Sigmoid colon (tissue), 7 donors: Measurements from ENCODE around the gene CREB3L4. TPM values are rescaled to one million over a fixed set of nuclear protein-coding genes. Genes with fewer than 3 reads are reported as not detected.

ENCODE experiments used
- DNase-seq: peaks from one replicate; pipeline ENCODE4 v3.0.0-alpha.2; 2019
- H3K27ac ChIP-seq, 4 donors: fragments of 200-600 bp; sonication (generic); one replicate each; pipeline ENCODE4 v1.5.1; 2016 to 2019; ENCODE audit warnings: mild to moderate bottlenecking in 1 of 4
- H3K27me3 ChIP-seq, 3 donors: fragments of 200-600 bp; sonication (generic); one replicate each; pipeline ENCODE4 v1.5.1; 2019; ENCODE audit warnings: mild to moderate bottlenecking in 1 of 3
- H3K36me3 ChIP-seq, 4 donors: fragments of 200-600 bp; sonication (generic); one replicate each; pipeline ENCODE4 v1.5.1; 2016 to 2019
- H3K4me1 ChIP-seq, 4 donors: fragments of 200-600 bp; sonication (generic); one replicate each; pipeline ENCODE4 v1.5.1; 2017 to 2019
- H3K4me3 ChIP-seq, 4 donors: fragments of 200-600 bp; sonication (generic); one replicate each; pipeline ENCODE4 v1.5.1; 2017 to 2019; ENCODE audit warnings: mild to moderate bottlenecking in 2 of 4, moderate library complexity in 1 of 4
- H3K9me3 ChIP-seq, 4 donors: fragments of 200-600 bp in 3 of 4; sonication (generic) in 3 of 4; one replicate each; pipeline versions ENCODE4 v1.5.1 to v1.6.1; 2013 to 2019
- CTCF ChIP-seq, 4 experiments: fragments of 450-650 bp in 3 of 4; fragments of 200-600 bp in 1 of 4; IDR thresholded peaks; one replicate each; pipeline ENCODE4 v1.5.1; 2016 to 2019; ENCODE audit warnings: antibody characterized with exemption in 4 of 4, mild to moderate bottlenecking in 3 of 4, moderate library complexity in 2 of 4
- EP300 ChIP-seq, 4 donors: sonication (generic); formaldehyde crosslinking; IDR thresholded peaks; one replicate each; pipeline ENCODE4 v1.6.1; 2017; ENCODE audit warnings: antibody characterized with exemption in 4 of 4
- POLR2A ChIP-seq, 2 donors: fragments of 450-650 bp; IDR thresholded peaks; one replicate each; pipeline ENCODE4 v1.6.1; 2016; ENCODE audit warnings: antibody characterized with exemption in 2 of 2, mild to moderate bottlenecking in 2 of 2, moderate library complexity in 2 of 2
- POLR2AphosphoS5 ChIP-seq, 4 donors: sonication (generic); formaldehyde crosslinking; IDR thresholded peaks; one replicate each; pipeline ENCODE4 v1.6.1; 2017; ENCODE audit warnings: antibody characterized with exemption in 4 of 4
- WGBS, 2 donors: extraction: QIAGEN DNeasy Blood & Tissue Kit; methylation state at CpG; one replicate each; pipeline ENCODE4 v1.1.7; 2013; 5-methylcytosine and 5-hydroxymethylcytosine counted together
- intact Hi-C: fragments of 100-400 bp; cut with DNase I; formaldehyde crosslinking; loops from one replicate; pipeline ENCODE4 v1.15.1; 2023
- polyA plus RNA-seq, 3 donors: library from polyadenylated mRNA; stranded (reverse); fragments of 200-250 nt; gene quantifications; one replicate each; pipeline ENCODE4 v1.2.3, GENCODE V29; 2013
- total RNA-seq, 4 donors: library from RNA; depleted of rRNA; stranded (reverse); fragments of >200 nt; gene quantifications; one replicate each; pipeline ENCODE4 v1.1.0, GENCODE V29; 2016
- donor health status: healthy with polysubstance abuse.
- donor health status: Bipolar disorder and iron deficiency.
- donor health status: healthy.

The CREB3L4 gene
- total and polyA plus RNA-seq, 7 donors: 7.9 to 18.0 (median 10.4) TPM

- Histone ChIP-seq H3K27ac (peak within 1 kb of the TSS; percentile 98 to 100 (median 99)), H3K9me3 (no peaks in the 10 kb centered on the region), H3K36me3 (peaks cover 15 to 66% (median 46%) of the 10 kb centered on the region in 4 donors), H3K27me3 (no peaks in the 10 kb centered on the region), H3K4me1 (peaks cover 0 to 29% (median 19%) of the 10 kb centered on the region in 4 donors), H3K4me3 (peak within 1 kb of the TSS; percentile 67 to 98 (median 94))
- 8 to 10% methylated on average over 28 of the region's 28 CpGs for WGBS, 2 donors
- intact Hi-C loops: loop anchor here (1.0 to 5.0 kb wide), 2 partner anchors 36 to 149 kb away; no protein-coding TSS in a partner anchor
- peak; percentile 93 for DNase-seq
- TF ChIP-seq POLR2AphosphoS5 (IDR thresholded peaks at IDR 0.05) (peak; percentile 8 to 73 (median 64)), POLR2A (IDR thresholded peaks at IDR 0.05) (no peak), EP300 (IDR thresholded peaks at IDR 0.05) (no peak), CTCF (IDR thresholded peaks at IDR 0.05) (peak; percentile 77 to 99 (median 86))
Measured at GRCh38 chr1:153946622-153947241, 21.0 kb upstream of the CREB3L4 start, which contains the start of gene DENND4B. TSS of gene DENND4B (minus strand) at chr1:153946718. CDS start at chr1:153944374, 2,344 bp downstream.

- no peak for TF ChIP-seq CTCF (IDR thresholded peaks at IDR 0.05)
- TF ChIP-seq POLR2A (IDR thresholded peaks at IDR 0.05): no peak
- no peak for TF ChIP-seq POLR2AphosphoS5 (IDR thresholded peaks at IDR 0.05)
- TF ChIP-seq EP300 (IDR thresholded peaks at IDR 0.05): no peak
- no peaks in the 10 kb centered on the region for H3K9me3 ChIP-seq
- WGBS, 2 donors: 94 to 95% methylated on average over 11 of the region's 11 CpGs
- no peak for DNase-seq
- H3K27ac ChIP-seq: no peak overlapping the region
- H3K27me3 ChIP-seq: no peaks in the 10 kb centered on the region
- H3K36me3 ChIP-seq: peaks cover 31 to 74% (median 56%) of the 10 kb centered on the region in 4 donors
- no peak overlapping the region for H3K4me3 ChIP-seq
- intact Hi-C loops: no loop called here
- peaks cover 0 to 16% (median 10%) of the 10 kb centered on the region in 4 donors for H3K4me1 ChIP-seq
Measured at GRCh38 chr1:153951183-153951582, 16.5 kb upstream of the CREB3L4 start.

- Histone ChIP-seq H3K27me3 (no peaks in the 10 kb centered on the region), H3K4me3 (no peak overlapping the region), H3K36me3 (peaks cover 31 to 74% (median 56%) of the 10 kb centered on the region in 4 donors), H3K9me3 (no peaks in the 10 kb centered on the region), H3K4me1 (peaks cover 0 to 20% (median 15%) of the 10 kb centered on the region in 4 donors), H3K27ac (no peak overlapping the region)
- TF ChIP-seq POLR2A (IDR thresholded peaks at IDR 0.05) (no peak), POLR2AphosphoS5 (IDR thresholded peaks at IDR 0.05) (no peak)
- WGBS, 2 donors: 92 to 96% methylated on average over 2 of the region's 2 CpGs
- no peak for DNase-seq
- intact Hi-C loops: no loop called here
Measured at GRCh38 chr1:153951801-153952200, 15.9 kb upstream of the CREB3L4 start.

GRCh38 chr1:153953859-153954365 lies 13.8 kb upstream of the CREB3L4 start:
- Histone ChIP-seq H3K27me3 (no peaks in the 10 kb centered on the region), H3K27ac (no peak overlapping the region), H3K36me3 (peaks cover 31 to 59% (median 43%) of the 10 kb centered on the region in 4 donors), H3K9me3 (no peaks in the 10 kb centered on the region), H3K4me1 (peaks cover 0 to 27% (median 25%) of the 10 kb centered on the region in 4 donors), H3K4me3 (no peak overlapping the region)
- intact Hi-C loops: no loop called here
- 80 to 89% methylated on average over 4 of the region's 4 CpGs for WGBS, 2 donors
- no peak for DNase-seq
- TF ChIP-seq POLR2A (IDR thresholded peaks at IDR 0.05) (no peak), CTCF (IDR thresholded peaks at IDR 0.05) (no peak), EP300 (IDR thresholded peaks at IDR 0.05) (no peak), POLR2AphosphoS5 (IDR thresholded peaks at IDR 0.05) (no peak)

GRCh38 chr1:153954826-153955225 lies 12.9 kb upstream of the CREB3L4 start:
- Histone ChIP-seq H3K4me1 (peaks cover 0 to 36% (median 33%) of the 10 kb centered on the region in 4 donors), H3K27ac (no peak overlapping the region), H3K4me3 (no peak overlapping the region), H3K27me3 (no peaks in the 10 kb centered on the region), H3K36me3 (peaks cover 31 to 54% (median 36%) of the 10 kb centered on the region in 4 donors), H3K9me3 (no peaks in the 10 kb centered on the region)
- intact Hi-C loops: loop anchor here (5.0 kb wide), 1 partner anchor 33 kb away; the partner anchor contains the start of gene GATAD2B
- 96 to 97% methylated on average over 10 of the region's 10 CpGs for WGBS, 2 donors
- TF ChIP-seq EP300 (IDR thresholded peaks at IDR 0.05) (no peak), POLR2A (IDR thresholded peaks at IDR 0.05) (no peak), POLR2AphosphoS5 (IDR thresholded peaks at IDR 0.05) (no peak), CTCF (IDR thresholded peaks at IDR 0.05) (no peak)
- no peak for DNase-seq
